Transverse colon (tissue), 4 donors: ENCODE data around the gene MYMK.

ENCODE experiments used
- CTCF ChIP-seq, 5 experiments: fragments of 200-600 bp in 3 of 5; fragments of 450-650 bp in 2 of 5; sonication (generic) in 3 of 5; IDR thresholded peaks; 1 replicate in 2 of 5; 2 replicates in 3 of 5; pipeline ENCODE4 v1.5.1; 2016 to 2017; ENCODE audit warnings: antibody characterized with exemption in 5 of 5, inconsistent platforms in 3 of 5, mild to moderate bottlenecking in 2 of 5, moderate library complexity in 1 of 5
- POLR2AphosphoS5 ChIP-seq, 3 donors: sonication (generic); formaldehyde crosslinking; IDR thresholded peaks; one replicate each; pipeline ENCODE4 v1.6.1; 2016; ENCODE audit warnings: antibody characterized with exemption in 3 of 3

DNA sequence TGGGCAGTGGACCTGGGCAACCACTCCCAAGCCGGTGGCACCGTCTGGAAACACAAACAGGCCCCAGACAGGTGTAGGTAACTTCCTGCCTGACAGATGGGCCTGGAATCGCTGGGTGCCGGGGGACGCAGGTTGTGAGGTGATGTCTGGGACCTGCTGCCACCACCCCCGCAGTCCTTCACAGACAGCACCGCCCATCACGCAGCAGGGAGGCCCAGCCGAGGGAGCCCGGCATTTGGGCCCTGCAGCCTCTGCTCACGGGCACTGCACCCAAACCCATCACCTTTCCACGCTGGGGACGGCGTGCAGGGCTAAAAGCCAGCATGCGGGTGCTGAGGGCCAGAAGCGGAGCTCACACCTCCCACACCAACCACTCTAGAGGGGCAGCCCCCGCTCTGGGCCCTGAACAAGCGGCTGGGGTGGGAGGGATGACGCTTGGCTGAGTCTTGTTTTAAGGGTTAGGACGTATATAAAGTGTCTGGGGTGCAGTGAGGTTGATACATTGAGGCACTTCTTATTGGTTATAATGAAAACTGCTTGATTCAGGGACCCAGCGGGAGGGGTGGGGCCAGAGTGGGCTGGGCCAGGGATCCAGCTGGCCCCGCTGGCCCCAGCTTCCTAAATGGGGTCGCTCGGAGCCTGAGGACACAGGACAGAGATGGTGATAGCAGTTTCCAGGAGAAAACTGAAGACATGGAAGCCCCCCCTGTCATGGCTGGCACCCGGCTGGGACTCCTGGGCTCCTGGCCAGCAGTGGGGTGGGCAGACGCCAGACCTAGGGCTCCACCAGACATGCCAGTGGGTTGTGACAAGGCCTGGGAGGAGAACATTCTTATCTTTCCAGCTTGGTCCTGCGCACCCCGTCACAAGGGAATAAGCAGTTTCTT is 11.3 kb downstream of the MYMK start:
- TF ChIP-seq POLR2AphosphoS5 (IDR thresholded peaks at IDR 0.05) (no peak), CTCF (IDR thresholded peaks at IDR 0.05) (no peak)
